WTC11 (cell line): ENCODE measurements around the gene SLC7A4. TPM values are rescaled to one million over a fixed set of nuclear protein-coding genes. Genes with fewer than 3 reads are reported as not detected.

Experiments
- ATAC-seq: fragments of 200-7000 bp; cut with Tn5 transposase; 2 replicates; pipeline ENCODE4 v1.10.0; 2021; ENCODE audit warnings: mild to moderate bottlenecking, moderate library complexity
- CTCF ChIA-PET: fragments of 300-600 bp; sonication (Branson Sonifier 250); formaldehyde crosslinking; loops from one replicate; lab custom pipeline; 2021; ENCODE audit warnings: antibody characterized with exemption; lab: Charles Lee
- POLR2A ChIA-PET: fragments of 350-600 bp; sonication (Branson Sonifier 250); formaldehyde crosslinking; loops from one replicate; lab custom pipeline; 2021; ENCODE audit warnings: antibody characterized with exemption; lab: Charles Lee
- DNase-seq: peaks from one replicate; pipeline ENCODE4 v3.0.0; 2021; ENCODE audit warnings: low spot score
- H3K27ac Mint-ChIP-seq: 2 replicates; pipeline ENCODE4 v1.8.0; 2021; ENCODE audit warnings: mixed read lengths
- H3K27me3 Mint-ChIP-seq: 2 replicates; pipeline ENCODE4 v1.8.0; 2021; ENCODE audit warnings: low read depth, mild to moderate bottlenecking, moderate library complexity, mixed read lengths
- H3K36me3 Mint-ChIP-seq: 2 replicates; pipeline ENCODE4 v1.8.0; 2021; ENCODE audit warnings: mixed read lengths
- H3K4me1 Mint-ChIP-seq: 2 replicates; pipeline ENCODE4 v1.8.0; 2022; ENCODE audit warnings: mixed read lengths
- H3K4me3 Mint-ChIP-seq: 2 replicates; pipeline ENCODE4 v1.8.0; 2021; ENCODE audit warnings: mild to moderate bottlenecking, moderate library complexity, mixed read lengths
- H3K9me3 Mint-ChIP-seq: 2 replicates; pipeline ENCODE4 v1.8.0; 2021; ENCODE audit warnings: mixed read lengths
- AR ChIP-seq: fragments of 250-450 bp; sonication (Bioruptor Pico); IDR thresholded peaks from 2 replicates; pipeline ENCODE4 v1.9.0; 2021; ENCODE audit warnings: mild to moderate bottlenecking
- ATF2 ChIP-seq: sonication (generic); formaldehyde crosslinking; IDR thresholded peaks from 2 replicates; pipeline ENCODE4 v1.8.1; 2022; ENCODE audit warnings: low read depth, missing genetic modification reagents, borderline replicate concordance
- ATF3 ChIP-seq: sonication (generic); formaldehyde crosslinking; conservative IDR thresholded peaks from 2 replicates; pipeline ENCODE4 v1.8.1; 2022; ENCODE audit warnings: mild to moderate bottlenecking, missing genetic modification reagents
- ATF6 ChIP-seq: sonication (generic); formaldehyde crosslinking; IDR thresholded peaks from 2 replicates; pipeline ENCODE4 v1.8.1; 2023; ENCODE audit warnings: mild to moderate bottlenecking, missing genetic modification reagents
- ELF4 ChIP-seq: sonication (generic); formaldehyde crosslinking; IDR thresholded peaks from 2 replicates; pipeline ENCODE4 v1.8.1; 2022; ENCODE audit warnings: low read depth, mild to moderate bottlenecking, moderate library complexity, missing genetic modification reagents
- EMX1 ChIP-seq: fragments of 250-450 bp; sonication (Bioruptor Pico); IDR thresholded peaks from 2 replicates; pipeline ENCODE4 v1.8.0; 2021; ENCODE audit warnings: mild to moderate bottlenecking
- ETV6 ChIP-seq: sonication (generic); formaldehyde crosslinking; IDR thresholded peaks from 2 replicates; pipeline ENCODE4 v1.8.1; 2022; ENCODE audit warnings: mild to moderate bottlenecking, missing genetic modification reagents
- FOXP1 ChIP-seq: sonication (generic); formaldehyde crosslinking; IDR thresholded peaks from 2 replicates; pipeline ENCODE4 v1.8.0; 2022; ENCODE audit warnings: missing genetic modification reagents, mild to moderate bottlenecking, moderate library complexity, borderline replicate concordance
- IRF1 ChIP-seq: sonication (generic); formaldehyde crosslinking; IDR thresholded peaks from 2 replicates; pipeline ENCODE4 v1.8.0; 2023; ENCODE audit warnings: missing genetic modification reagents
- KAT7 ChIP-seq: sonication (generic); formaldehyde crosslinking; IDR thresholded peaks from 2 replicates; pipeline ENCODE4 v1.8.1; 2023; ENCODE audit warnings: missing genetic modification reagents, mild to moderate bottlenecking, borderline replicate concordance
- MLX ChIP-seq: sonication (generic); formaldehyde crosslinking; IDR thresholded peaks from 2 replicates; pipeline ENCODE4 v1.8.1; 2023; ENCODE audit warnings: mild to moderate bottlenecking, missing genetic modification reagents, moderate library complexity
- MXD4 ChIP-seq: fragments of 250-450 bp; sonication (Bioruptor Pico); IDR thresholded peaks from 2 replicates; pipeline ENCODE4 v1.8.0; 2021; ENCODE audit warnings: mild to moderate bottlenecking, moderate library complexity, borderline replicate concordance
- MYBL2 ChIP-seq: sonication (generic); formaldehyde crosslinking; IDR thresholded peaks from 2 replicates; pipeline ENCODE4 v1.8.1; 2023; ENCODE audit warnings: mild to moderate bottlenecking, moderate library complexity, missing genetic modification reagents
- NR2C2 ChIP-seq: sonication (generic); formaldehyde crosslinking; IDR thresholded peaks from 2 replicates; pipeline ENCODE4 v1.8.0; 2022; ENCODE audit warnings: mild to moderate bottlenecking, missing genetic modification reagents
- OVOL2 ChIP-seq: fragments of 250-450 bp; sonication (Bioruptor Pico); IDR thresholded peaks from 2 replicates; pipeline ENCODE4 v1.9.0; 2021; ENCODE audit warnings: mild to moderate bottlenecking, borderline replicate concordance
- PRRX2 ChIP-seq: fragments of 250-450 bp; sonication (Bioruptor Pico); IDR thresholded peaks from 2 replicates; pipeline ENCODE4 v1.8.0; 2021; ENCODE audit warnings: mild to moderate bottlenecking
- SP1 ChIP-seq: sonication (generic); formaldehyde crosslinking; conservative IDR thresholded peaks from 2 replicates; pipeline ENCODE4 v1.8.1; 2022; ENCODE audit warnings: missing genetic modification reagents
- TEAD4 ChIP-seq: sonication (generic); formaldehyde crosslinking; IDR thresholded peaks from 2 replicates; pipeline ENCODE4 v1.8.0; 2022; ENCODE audit warnings: mild to moderate bottlenecking, missing genetic modification reagents
- ZBTB21 ChIP-seq: sonication (generic); formaldehyde crosslinking; IDR thresholded peaks from 2 replicates; pipeline ENCODE4 v1.8.1; 2023; ENCODE audit warnings: mild to moderate bottlenecking, missing genetic modification reagents, borderline replicate concordance
- ZNF232 ChIP-seq: sonication (generic); formaldehyde crosslinking; IDR thresholded peaks from 2 replicates; pipeline ENCODE4 v1.8.0; 2022; ENCODE audit warnings: mild to moderate bottlenecking, missing genetic modification reagents
- ZNF263 ChIP-seq: sonication (generic); formaldehyde crosslinking; IDR thresholded peaks from 2 replicates; pipeline ENCODE4 v1.8.1; 2022; ENCODE audit warnings: low read depth, mild to moderate bottlenecking, moderate library complexity, missing genetic modification reagents
- ZNF416 ChIP-seq: fragments of 250-450 bp; sonication (Bioruptor Pico); IDR thresholded peaks from 2 replicates; pipeline ENCODE4 v1.9.0; 2021; ENCODE audit warnings: mild to moderate bottlenecking, inconsistent platforms
- ZNF532 ChIP-seq: fragments of 250-450 bp; sonication (Bioruptor Pico); IDR thresholded peaks from 2 replicates; pipeline ENCODE4 v1.9.0; 2021; ENCODE audit warnings: mild to moderate bottlenecking, borderline replicate concordance
- total RNA-seq: library from RNA; stranded (reverse); gene quantifications from 3 replicates; pipeline ENCODE4 v1.2.3, GENCODE V29; 2021

SLC7A4 gene
- total RNA-seq, 1 experiment from 2014 or later: 0.37 TPM

- DNase-seq: no peak
- POLR2A ChIA-PET: no interaction called here
- Mint-ChIP-seq H3K36me3 (0 out of 2 replicates have a peak, but pooled peaks cover 2% of the 10 kb centered on the region), H3K27ac (no peak overlapping the region), H3K4me3 (no peak overlapping the region), H3K27me3 (no peaks in the 10 kb centered on the region), H3K4me1 (no peaks in the 10 kb centered on the region), H3K9me3 (no peaks in the 10 kb centered on the region)
- no peak for TF ChIP-seq NR2C2 (CRISPR knock-in tag)
- no peak for TF ChIP-seq TEAD4 (CRISPR knock-in tag)
- TF ChIP-seq ZBTB21: no peak
- no peak for TF ChIP-seq ZNF532
- TF ChIP-seq MYBL2 (CRISPR knock-in tag): no peak
- no peak for TF ChIP-seq EMX1
- no peak for TF ChIP-seq MLX (CRISPR knock-in tag)
- no peak for TF ChIP-seq ZNF263 (CRISPR knock-in tag)
- no peak for TF ChIP-seq PRRX2 (CRISPR knock-in tag)
- CTCF ChIA-PET: interaction anchor here (0.5 to 1.3 kb wide), 2 partner anchors 10 to 46 kb away, joined by 3 read pairs; partner anchors contain the start of gene LZTR1
- no peak for ATAC-seq
Observed at GRCh38 chr22:20992456-20993303, 39.7 kb downstream of the SLC7A4 start.

GRCh38 chr22:20992056-20992442 lies 40.3 kb downstream of the SLC7A4 start:
- no peak overlapping the region for H3K27ac Mint-ChIP-seq
- POLR2A ChIA-PET: no interaction called here
- no peak for TF ChIP-seq ELF4 (CRISPR knock-in tag)
- no peak for TF ChIP-seq OVOL2
- TF ChIP-seq AR (CRISPR knock-in tag): no peak
- TF ChIP-seq SP1: no peak
- no peak for TF ChIP-seq ZNF416 (CRISPR knock-in tag)
- TF ChIP-seq FOXP1 (CRISPR knock-in tag): no peak
- TF ChIP-seq ZNF232 (CRISPR knock-in tag): no peak
- no peak for TF ChIP-seq ATF3 (CRISPR knock-in tag)
- no peak for TF ChIP-seq TEAD4 (CRISPR knock-in tag)
- no peak for TF ChIP-seq IRF1 (CRISPR knock-in tag)
- TF ChIP-seq MXD4 (CRISPR knock-in tag): no peak
- no peak for TF ChIP-seq ETV6 (CRISPR knock-in tag)
- no peak for TF ChIP-seq ATF6 (CRISPR knock-in tag)
- no peak for TF ChIP-seq KAT7 (CRISPR knock-in tag)
- TF ChIP-seq ATF2: no peak

More at GRCh38 chr22:20992056-20992442, 40.3 kb downstream of the SLC7A4 start:
- CTCF ChIA-PET: interaction anchor here (0.5 to 1.7 kb wide), 3 partner anchors 29 to 234 kb away, joined by 3 to 5 read pairs (median 3); no protein-coding TSS in a partner anchor
- H3K4me3 Mint-ChIP-seq: no peak overlapping the region
- no peaks in the 10 kb centered on the region for H3K4me1 Mint-ChIP-seq
- H3K36me3 Mint-ChIP-seq: 0 out of 2 replicates have a peak, but pooled peaks cover 3% of the 10 kb centered on the region
- DNase-seq (no peak), ATAC-seq (no peak)
- no peaks in the 10 kb centered on the region for H3K9me3 Mint-ChIP-seq
- H3K27me3 Mint-ChIP-seq: no peaks in the 10 kb centered on the region
